NT2/D1 (cell line): ENCODE measurements around the gene BACH2.

Source experiments
- SUZ12 ChIP-seq: IDR thresholded peaks from 2 replicates; pipeline ENCODE4 v1.6.1; 2011; ENCODE audit not compliant: insufficient read length, insufficient read depth; ENCODE audit errors: extremely low read depth
- YY1 ChIP-seq: IDR thresholded peaks from 2 replicates; pipeline ENCODE4 v1.6.1; 2011; ENCODE audit not compliant: insufficient read length, insufficient read depth
- ZNF274 ChIP-seq: IDR thresholded peaks from 2 replicates; pipeline ENCODE4 v1.6.1; 2011; ENCODE audit warnings: mild to moderate bottlenecking, low read depth, low read length

- no peak for TF ChIP-seq ZNF274
- TF ChIP-seq SUZ12 = no peak
- TF ChIP-seq YY1 = no peak
Measured at GRCh38 chr6:89966913-89967312, 329.7 kb downstream of the BACH2 start.
